ENCODE results near the gene NHERF1.

NHERF1 gene

GRCh38 chr17:74732042-74732867 lies 16.2 kb upstream of the NHERF1 start:
- no peak for DNase-seq (ENCODE audit: low read depth)

- no peak for DNase-seq (ENCODE audit: low read depth)
Observed at GRCh38 chr17:74733365-74734122, 14.9 kb upstream of the NHERF1 start.

- DNase-seq (ENCODE audit: low read depth) = no peak
Observed at GRCh38 chr17:74734256-74734655, 14.2 kb upstream of the NHERF1 start.

- peak; percentile 39 for DNase-seq (ENCODE audit: low read depth)
Observed at GRCh38 chr17:74736513-74737298, 11.7 kb upstream of the NHERF1 start, which contains the start of gene RAB37. Gene RAB37, plus strand, starts transcription at chr17:74737256. Its CDS starts 17 bp downstream, at chr17:74737273.

GRCh38 chr17:74737299-74738050 lies 11.0 kb upstream of the NHERF1 start:
- peak; percentile 50 for DNase-seq (ENCODE audit: low read depth)

DNA sequence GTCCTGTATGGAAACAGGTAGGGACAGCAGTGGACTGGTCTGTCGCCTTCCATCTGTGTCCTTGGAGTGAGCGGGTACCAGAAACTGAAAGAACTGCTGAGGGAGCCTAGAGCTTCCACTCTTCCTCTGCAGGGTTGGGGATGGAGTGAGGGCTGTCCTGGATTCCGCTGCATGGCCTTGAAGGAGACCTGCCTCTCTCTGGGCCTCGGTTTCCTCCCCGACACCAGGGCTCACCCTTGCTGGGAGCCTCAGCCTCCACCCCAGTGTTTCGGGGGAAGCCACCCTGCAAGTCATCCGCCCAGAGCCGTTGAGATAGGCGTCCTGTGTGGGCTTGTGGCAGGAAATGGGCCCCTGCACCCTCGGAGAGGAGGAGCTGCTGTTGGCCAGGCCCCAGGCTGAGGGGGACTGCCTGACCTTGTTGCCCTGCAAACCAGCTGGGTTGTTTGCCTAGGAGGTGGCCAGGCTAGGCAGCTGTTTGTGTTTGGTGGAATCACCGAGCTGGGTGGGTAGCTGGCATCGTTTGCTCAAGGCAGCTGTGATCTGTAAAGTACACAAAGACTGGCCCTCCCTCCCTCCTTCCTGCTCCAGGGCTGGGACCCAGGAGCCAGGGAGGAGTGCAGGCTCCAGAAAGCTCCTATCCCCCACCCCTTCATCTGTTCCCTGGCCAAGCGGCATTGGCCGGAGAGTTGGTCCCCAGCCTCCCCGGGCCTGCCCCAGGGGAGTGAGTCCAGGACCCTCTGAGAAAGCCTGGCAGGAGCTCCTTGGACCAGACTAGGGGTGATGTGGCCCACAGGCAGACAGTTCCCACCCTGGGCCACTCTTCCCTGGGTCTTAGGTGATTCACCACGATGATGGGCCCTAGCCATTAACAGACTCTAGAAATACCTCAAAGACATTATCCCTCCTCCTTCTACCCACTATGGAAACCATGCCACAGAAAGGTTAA lies 10.1 kb upstream of the NHERF1 start:
- DNase-seq (ENCODE audit: low read depth) = no peak

DNA sequence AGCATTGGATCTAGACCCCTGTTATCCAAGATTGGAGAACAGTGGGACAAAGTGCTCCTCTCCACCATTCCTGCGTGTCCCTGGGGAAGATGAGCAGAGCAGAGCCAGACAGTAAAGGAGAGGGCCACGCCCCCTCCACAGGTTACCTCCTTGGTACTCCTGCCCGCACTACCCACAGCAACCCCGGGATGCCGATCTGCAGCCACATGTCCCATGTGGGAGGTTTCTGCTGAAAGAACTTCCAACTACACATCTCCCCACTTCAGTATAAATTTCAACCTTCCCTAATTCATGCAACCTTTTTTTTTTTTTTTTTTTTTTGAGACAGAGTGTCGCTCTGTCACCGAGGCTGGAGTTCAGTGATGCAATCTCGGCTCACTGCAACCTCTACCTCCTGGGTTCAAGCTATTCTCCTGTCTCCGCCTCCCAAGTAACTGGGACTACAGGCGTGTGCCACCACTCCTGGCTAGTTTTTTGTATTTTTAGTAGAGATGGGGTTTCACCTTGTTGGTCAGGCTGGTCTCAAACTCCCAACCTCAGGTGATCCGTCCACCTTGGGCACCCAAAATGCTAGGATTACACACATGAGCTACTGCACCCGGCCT lies 9.1 kb upstream of the NHERF1 start:
- DNase-seq (ENCODE audit: low read depth) = no peak

GRCh38 chr17:74740173-74740572 lies 8.3 kb upstream of the NHERF1 start:
- no peak for DNase-seq (ENCODE audit: low read depth)

DNA sequence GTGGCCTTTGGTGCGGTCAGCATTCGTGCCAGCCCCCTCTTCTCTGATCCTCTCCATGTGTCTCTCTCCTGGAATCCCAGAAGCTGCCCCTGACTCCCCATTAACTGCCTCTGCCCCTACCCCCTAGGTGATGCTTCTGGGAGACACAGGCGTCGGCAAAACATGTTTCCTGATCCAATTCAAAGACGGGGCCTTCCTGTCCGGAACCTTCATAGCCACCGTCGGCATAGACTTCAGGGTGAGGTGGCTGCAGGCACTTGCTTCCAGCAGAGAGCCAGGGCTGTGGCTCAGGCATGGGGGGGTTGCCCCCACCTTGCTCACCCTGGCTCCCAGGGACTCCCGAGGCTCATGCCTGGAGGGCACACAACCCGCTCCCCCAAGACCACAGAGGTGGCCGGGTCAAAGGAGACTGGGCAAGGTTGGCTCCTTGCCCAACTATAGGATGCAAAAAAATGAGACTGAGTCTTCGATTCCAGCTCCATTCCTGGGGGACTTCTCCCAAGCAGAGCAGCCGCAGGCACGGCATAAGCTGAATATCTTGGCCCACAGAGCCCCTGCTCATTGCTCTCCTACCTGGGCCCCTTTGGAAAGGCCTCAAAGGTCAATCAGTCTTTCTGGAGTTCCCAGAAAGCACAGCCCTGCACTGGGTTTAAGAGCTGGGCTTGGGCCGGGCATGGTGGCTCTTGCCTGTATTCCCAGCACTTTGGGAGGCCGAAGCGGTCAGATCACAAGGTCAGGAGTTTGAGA lies 7.6 kb upstream of the NHERF1 start:
- no peak for DNase-seq (ENCODE audit: low read depth)

DNA sequence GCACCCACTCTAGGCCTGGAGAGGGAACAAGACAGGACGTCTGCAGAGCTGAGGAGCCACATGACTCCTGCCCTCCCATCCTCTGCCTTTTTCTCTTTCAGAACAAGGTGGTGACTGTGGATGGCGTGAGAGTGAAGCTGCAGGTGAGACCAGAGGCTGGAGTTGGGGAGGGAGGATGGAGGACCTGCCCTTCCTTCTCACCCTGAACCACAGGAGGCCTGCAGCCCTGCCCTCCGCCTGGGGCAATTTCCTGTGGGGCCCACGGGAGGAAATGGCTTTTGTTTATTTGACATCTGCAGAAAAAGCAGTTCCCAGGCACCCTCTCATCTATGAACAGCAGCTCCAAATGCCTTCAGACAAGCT lies 6.3 kb upstream of the NHERF1 start:
- DNase-seq (ENCODE audit: low read depth) = peak; percentile 62

GRCh38 chr17:74742978-74743545 lies 5.4 kb upstream of the NHERF1 start:
- no peak for DNase-seq (ENCODE audit: low read depth)

GRCh38 chr17:74743755-74744154 lies 4.7 kb upstream of the NHERF1 start:
- no peak for DNase-seq (ENCODE audit: low read depth)

DNA sequence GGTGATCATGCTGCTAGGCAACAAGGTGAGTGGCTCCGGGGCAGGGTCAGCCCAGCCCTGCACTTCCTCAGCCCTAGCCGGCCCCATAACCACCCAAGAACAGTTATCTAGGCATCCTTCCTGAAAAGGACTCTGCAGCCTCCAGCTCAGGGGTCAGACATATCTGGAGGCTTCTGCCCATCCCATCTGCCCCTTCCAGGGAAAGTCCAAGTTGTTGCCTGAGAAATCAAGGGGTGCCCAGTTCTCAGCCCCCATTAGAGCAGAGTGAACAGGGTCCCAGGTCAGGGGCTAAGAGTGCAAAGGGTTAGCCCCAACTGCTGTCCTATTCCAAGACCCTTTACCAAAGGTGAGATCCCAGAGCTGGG lies 4.1 kb upstream of the NHERF1 start:
- no peak for DNase-seq (ENCODE audit: low read depth)

DNA sequence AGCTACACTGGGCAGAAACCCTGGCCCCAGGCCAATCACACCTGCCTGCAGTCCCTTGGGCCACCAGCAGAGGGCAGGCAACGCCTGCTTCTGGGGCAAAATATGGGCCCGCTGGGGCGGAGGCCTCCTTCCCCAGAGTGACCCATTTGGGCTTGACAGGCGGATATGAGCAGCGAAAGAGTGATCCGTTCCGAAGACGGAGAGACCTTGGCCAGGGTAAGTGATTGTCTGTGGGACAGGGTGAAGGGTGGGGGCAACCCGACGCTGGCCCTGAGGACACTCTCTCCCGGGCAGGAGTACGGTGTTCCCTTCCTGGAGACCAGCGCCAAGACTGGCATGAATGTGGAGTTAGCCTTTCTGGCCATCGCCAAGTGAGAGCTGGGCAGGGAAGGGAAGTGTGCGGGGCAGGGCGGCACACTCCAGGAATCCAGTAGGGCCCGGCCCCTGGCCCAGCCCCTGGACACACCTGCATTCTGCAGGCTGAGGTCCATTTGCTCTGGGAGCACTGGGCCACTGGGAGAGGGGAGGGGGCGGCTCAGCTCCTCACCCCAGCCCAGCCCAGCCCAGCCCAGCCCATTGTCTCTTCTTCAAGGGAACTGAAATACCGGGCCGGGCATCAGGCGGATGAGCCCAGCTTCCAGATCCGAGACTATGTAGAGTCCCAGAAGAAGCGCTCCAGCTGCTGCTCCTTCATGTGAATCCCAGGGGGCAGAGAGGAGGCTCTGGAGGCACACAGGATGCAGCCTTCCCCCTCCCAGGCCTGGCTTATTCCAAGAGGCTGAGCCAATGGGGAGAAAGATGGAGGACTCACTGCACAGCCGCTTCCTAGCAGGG lies 3.5 kb upstream of the NHERF1 start:
- peak; percentile 71 for DNase-seq (ENCODE audit: low read depth)

DNA sequence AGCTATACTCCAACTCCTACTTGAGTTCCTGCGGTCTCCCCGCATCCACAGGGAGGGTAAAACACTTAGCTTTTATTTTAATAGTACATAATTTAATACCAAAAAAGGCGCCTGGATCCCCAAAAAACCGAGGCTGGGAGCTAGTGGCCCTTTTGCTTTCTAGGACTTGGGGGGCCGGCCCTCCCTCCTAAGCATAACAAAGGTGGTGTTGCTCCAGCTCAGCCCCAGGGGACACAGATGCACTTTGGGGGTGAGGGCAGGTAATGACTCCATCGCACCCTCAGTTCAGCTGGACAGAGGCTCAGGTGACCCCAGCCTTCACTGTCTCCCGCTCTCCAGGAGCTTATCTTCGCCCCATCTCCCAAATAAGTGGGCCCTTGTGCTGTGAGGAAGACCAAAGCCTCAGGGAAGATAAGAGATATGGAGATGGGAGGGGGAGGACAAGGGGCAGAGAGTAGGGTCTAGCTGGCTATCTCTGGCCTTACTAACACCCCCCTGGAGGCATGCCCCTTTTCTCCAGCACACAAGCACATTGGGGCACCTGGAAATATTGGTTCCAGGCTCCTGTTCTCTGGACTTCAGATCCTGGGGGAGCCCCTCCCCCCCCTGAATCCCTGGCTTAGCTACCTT lies 2.8 kb upstream of the NHERF1 start:
- DNase-seq (ENCODE audit: low read depth) = no peak

DNA sequence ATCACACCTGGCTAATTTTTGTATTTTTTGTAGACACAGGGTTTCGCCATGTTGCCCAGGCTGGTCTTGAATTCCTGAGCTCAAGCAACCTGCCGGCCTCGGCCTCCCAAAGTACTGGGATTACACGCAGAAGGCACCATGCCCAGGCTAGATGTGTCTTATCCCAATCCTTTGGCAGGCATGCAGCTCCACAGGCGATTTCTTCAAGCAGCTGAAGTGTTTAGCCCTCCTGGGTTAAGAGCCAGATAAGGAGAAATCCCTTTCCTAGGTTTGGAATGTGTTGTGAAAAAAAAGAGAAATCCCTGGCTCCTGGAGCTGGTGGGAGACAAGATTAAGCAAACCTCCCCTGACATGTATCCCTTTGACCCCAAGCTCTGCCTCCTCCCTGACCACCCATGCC lies 2.1 kb upstream of the NHERF1 start:
- no peak for DNase-seq (ENCODE audit: low read depth)

DNA sequence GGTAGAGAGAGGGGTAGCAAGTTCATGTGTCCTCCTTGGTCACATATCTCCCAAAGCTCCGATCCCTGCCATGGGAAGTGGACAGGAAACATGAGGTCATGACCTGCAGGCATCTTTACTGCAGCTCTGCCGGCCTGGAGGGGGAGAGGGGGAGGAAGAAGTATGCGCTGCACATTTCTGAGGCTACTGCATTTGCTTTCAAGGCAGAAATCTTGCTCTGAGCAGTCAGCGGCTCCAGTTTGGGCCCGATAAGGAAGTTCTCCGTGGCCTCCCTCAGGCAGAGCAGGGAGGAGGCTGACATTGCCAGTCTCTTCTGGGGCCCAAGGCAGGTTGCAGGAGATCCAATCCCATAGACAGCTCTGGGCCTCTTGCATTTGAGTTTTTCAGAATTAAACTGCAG lies 1.5 kb upstream of the NHERF1 start:
- DNase-seq (ENCODE audit: low read depth) = peak; percentile 28

DNA sequence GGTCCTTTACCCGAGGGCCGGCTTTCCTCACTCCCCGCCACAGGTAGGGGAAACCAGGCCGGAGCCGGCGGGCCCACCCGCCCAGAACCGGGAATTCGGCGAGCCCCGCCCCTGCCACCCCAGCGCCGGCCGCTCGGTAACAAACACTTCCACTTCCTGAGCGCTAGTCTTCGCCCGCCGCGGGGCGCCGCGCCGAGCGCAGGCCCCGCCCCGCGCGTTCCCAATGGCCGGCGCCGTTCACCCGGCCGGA lies 224 bp upstream of the NHERF1 start:
- DNase-seq (ENCODE audit: low read depth) = no peak

Data from ELR (cell line).